Breast epithelium (tissue), 4 donors: ENCODE results near the gene GPR148. TPM values are rescaled to one million over a fixed set of nuclear protein-coding genes. Genes with fewer than 3 reads are reported as not detected.

Source experiments
- DNase-seq, 2 donors: peaks; one replicate each; pipeline ENCODE4 v3.0.0-alpha.2; 2019; ENCODE audit warnings: low spot score in 2 of 2
- H3K27ac ChIP-seq, 2 donors: fragments of 200-600 bp; sonication (generic) in 1 of 2; one replicate each; pipeline ENCODE4 v1.5.1; 2016 to 2019; ENCODE audit warnings: mild to moderate bottlenecking in 1 of 2
- H3K27me3 ChIP-seq, 2 donors: fragments of 200-600 bp; sonication (generic) in 1 of 2; one replicate each; pipeline versions ENCODE4 v1.5.1 to v1.6.0; 2017 to 2019; ENCODE audit warnings: control low read depth in 1 of 2, mild to moderate bottlenecking in 1 of 2
- H3K36me3 ChIP-seq: fragments of 200-600 bp; one replicate; pipeline ENCODE4 v1.5.1; 2019
- H3K4me1 ChIP-seq, 2 donors: fragments of 200-600 bp; sonication (generic); one replicate each; pipeline ENCODE4 v1.5.1; 2016 to 2019; ENCODE audit warnings: control low read depth in 1 of 2
- H3K4me3 ChIP-seq, 3 donors: fragments of 200-600 bp; sonication (generic); 1 replicate in 2 of 3; 2 replicates in 1 of 3; pipeline ENCODE4 v1.5.1; 2016 to 2019; ENCODE audit warnings: mild to moderate bottlenecking in 3 of 3, moderate library complexity in 2 of 3
- H3K9me3 ChIP-seq, 2 donors: fragments of 200-600 bp; sonication (generic) in 1 of 2; one replicate each; pipeline ENCODE4 v1.5.1; 2016 to 2019; ENCODE audit warnings: control low read depth in 1 of 2
- CTCF ChIP-seq, 3 donors: fragments of 450-650 bp; IDR thresholded peaks; one replicate each; pipeline ENCODE4 v1.5.1; 2016 to 2017; ENCODE audit warnings: antibody characterized with exemption in 3 of 3, mild to moderate bottlenecking in 3 of 3, moderate library complexity in 3 of 3
- POLR2A ChIP-seq: fragments of 450-650 bp; IDR thresholded peaks from one replicate; pipeline ENCODE4 v1.6.1; 2016; ENCODE audit warnings: antibody characterized with exemption, mild to moderate bottlenecking, moderate library complexity
- POLR2AphosphoS5 ChIP-seq, 3 donors: sonication (generic); formaldehyde crosslinking; IDR thresholded peaks; one replicate each; pipeline ENCODE4 v1.6.1; 2017; ENCODE audit warnings: antibody characterized with exemption in 3 of 3
- intact Hi-C: fragments of 100-400 bp; cut with DNase I; formaldehyde crosslinking; loops from one replicate; pipeline ENCODE4 v1.15.1; 2023; ENCODE audit warnings: low total_unique reads
- total RNA-seq, 3 donors: library from RNA; depleted of rRNA; stranded (reverse); fragments of >200 nt; gene quantifications; one replicate each; pipeline ENCODE4 v1.1.0, GENCODE V29; 2016

GPR148 gene
- total RNA-seq, 3 donors from 2014 or later: not detected

GRCh38 chr2:130760754-130761751, 32.2 kb downstream of the GPR148 start:
- intact Hi-C loops: no loop called here
- no peak for DNase-seq
- Histone ChIP-seq H3K4me1 (no peaks in the 10 kb centered on the region), H3K4me3 (no peak overlapping the region), H3K27me3 (peaks cover 0 to 63% of the 10 kb centered on the region in 2 donors), H3K36me3 (no peaks in the 10 kb centered on the region), H3K9me3 (no peaks in the 10 kb centered on the region), H3K27ac (no peak overlapping the region)
- no peak for TF ChIP-seq CTCF (IDR thresholded peaks at IDR 0.05)

- H3K4me3 ChIP-seq: no peak overlapping the region
- no peaks in the 10 kb centered on the region for H3K4me1 ChIP-seq
- peaks cover 0 to 51% of the 10 kb centered on the region in 2 donors for H3K27me3 ChIP-seq
- intact Hi-C loops: no loop called here
- no peaks in the 10 kb centered on the region for H3K36me3 ChIP-seq
- no peaks in the 10 kb centered on the region for H3K9me3 ChIP-seq
- TF ChIP-seq POLR2A (no peak), CTCF (IDR thresholded peaks at IDR 0.05) (no peak)
- no peak overlapping the region for H3K27ac ChIP-seq
- DNase-seq: no peak
These were observed 33.4 kb downstream of the GPR148 start for GRCh38 chr2:130762031-130762909.

GRCh38 chr2:130762910-130763385, 34.1 kb downstream of the GPR148 start:
- no peaks in the 10 kb centered on the region for H3K36me3 ChIP-seq
- peaks cover 0 to 45% of the 10 kb centered on the region in 2 donors for H3K27me3 ChIP-seq
- intact Hi-C loops: no loop called here
- TF ChIP-seq CTCF (IDR thresholded peaks at IDR 0.05) (no peak), POLR2A (no peak), POLR2AphosphoS5 (IDR thresholded peaks at IDR 0.05) (no peak)
- DNase-seq: no peak
- no peaks in the 10 kb centered on the region for H3K4me1 ChIP-seq
- H3K4me3 ChIP-seq: no peak overlapping the region
- no peaks in the 10 kb centered on the region for H3K9me3 ChIP-seq
- H3K27ac ChIP-seq: no peak overlapping the region

GRCh38 chr2:130763405-130763804, 34.5 kb downstream of the GPR148 start:
- Histone ChIP-seq H3K36me3 (no peaks in the 10 kb centered on the region), H3K9me3 (no peaks in the 10 kb centered on the region), H3K27me3 (peaks cover 0 to 40% of the 10 kb centered on the region in 2 donors), H3K4me1 (no peaks in the 10 kb centered on the region), H3K27ac (no peak overlapping the region), H3K4me3 (no peak overlapping the region)
- DNase-seq: no peak
- TF ChIP-seq CTCF (IDR thresholded peaks at IDR 0.05): no peak
- no peak for TF ChIP-seq POLR2AphosphoS5 (IDR thresholded peaks at IDR 0.05)
- no peak for TF ChIP-seq POLR2A
- intact Hi-C loops: no loop called here
